GM21515 (cell line): ENCODE data around the gene RALGPS2.
"Not testable (repeated sequence)": the region's sequence is repeated elsewhere in the genome, so short reads cannot be mapped to it uniquely, and the experiment has no call there.

Source experiments
- ATAC-seq: cut with Tn5 transposase; IDR thresholded peaks from one replicate; pipeline ENCODE4 v1.9.1; 2021; ENCODE audit not compliant: unreplicated experiment

Gene RALGPS2

DNA sequence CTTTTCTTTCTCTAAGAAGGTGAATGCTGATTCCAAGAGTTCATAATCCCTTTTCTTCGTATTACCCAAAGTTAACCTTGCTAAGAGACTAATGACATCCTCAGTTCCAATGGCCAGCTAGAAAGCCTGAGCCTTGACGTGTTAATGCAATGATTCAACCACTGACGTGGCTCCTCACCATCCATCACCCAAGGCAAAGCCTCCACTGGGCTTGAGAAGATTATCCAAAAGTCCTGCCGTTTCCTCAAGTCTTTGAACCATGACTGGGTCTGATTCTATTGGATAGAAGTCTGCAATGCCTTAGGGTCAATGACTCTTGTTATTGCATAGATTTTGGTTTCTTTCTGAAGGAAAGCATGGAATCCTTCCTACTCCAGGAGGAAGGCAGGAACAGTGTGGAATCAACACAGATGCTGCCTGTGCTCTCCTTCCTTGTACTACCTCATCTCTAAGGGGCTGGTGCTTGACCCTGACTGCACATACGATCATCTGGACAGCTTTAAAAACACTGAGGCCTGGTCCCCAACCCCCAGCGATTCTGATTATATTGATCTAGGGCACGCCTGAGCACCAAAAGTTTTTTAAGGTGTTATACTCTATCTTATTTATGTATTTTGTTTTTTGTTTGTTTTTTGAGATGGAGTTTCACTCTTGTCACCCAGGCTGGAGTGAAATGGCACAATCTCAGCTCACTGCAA lies 215.2 kb downstream of the RALGPS2 start:
- no peak for ATAC-seq

GRCh38 chr1:178941261-178941689 lies 216.2 kb downstream of the RALGPS2 start:
- no peak for ATAC-seq

- ATAC-seq: no peak
Observed at GRCh38 chr1:178941849-178942248, 216.8 kb downstream of the RALGPS2 start.

- ATAC-seq: no peak
Observed at GRCh38 chr1:178942285-178943198, 217.5 kb downstream of the RALGPS2 start.

DNA sequence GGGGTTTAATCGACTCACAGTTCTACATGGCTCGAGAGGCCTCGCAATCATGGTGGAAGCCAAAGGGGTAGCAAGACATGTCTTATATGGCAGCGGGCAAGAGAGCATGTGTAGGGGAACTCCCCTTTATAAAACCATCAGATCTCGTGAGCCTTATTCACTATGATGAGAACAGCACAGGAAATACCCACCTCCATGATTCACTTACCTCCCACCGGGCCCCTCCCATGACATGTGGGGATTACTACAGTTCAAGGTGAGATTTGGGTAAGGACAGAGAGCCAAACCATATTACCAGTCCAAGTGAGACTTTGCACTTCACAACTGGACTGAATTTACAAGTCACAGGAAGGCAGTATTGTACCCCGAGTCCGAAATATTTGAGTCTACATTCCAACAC lies 219.7 kb downstream of the RALGPS2 start:
- no peak for ATAC-seq

DNA sequence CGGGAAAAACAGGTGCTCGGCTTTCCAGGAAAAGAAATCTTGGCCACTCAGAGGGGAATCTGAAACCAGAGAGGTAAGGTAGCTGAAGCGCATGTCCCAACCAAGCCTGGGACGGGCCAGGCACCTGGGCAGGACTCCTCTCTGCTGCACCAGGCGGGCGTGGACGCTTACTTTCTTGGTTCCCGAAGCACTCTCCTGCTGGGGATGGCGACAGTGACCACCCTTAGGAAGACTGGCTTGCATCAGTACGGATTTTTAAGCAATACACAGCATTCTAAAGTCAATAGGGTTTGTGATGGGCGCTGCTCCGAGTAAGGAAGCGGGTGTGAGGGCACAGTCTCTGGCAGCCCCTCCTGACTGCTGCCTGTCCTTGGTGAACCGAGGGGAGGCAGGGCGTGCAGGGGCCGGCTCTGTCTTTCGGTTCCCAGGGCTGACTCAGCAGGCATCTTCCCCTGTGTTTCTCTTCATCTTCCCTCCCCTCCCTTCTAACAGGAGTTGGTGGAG lies 220.8 kb downstream of the RALGPS2 start:
- ATAC-seq: no peak

DNA sequence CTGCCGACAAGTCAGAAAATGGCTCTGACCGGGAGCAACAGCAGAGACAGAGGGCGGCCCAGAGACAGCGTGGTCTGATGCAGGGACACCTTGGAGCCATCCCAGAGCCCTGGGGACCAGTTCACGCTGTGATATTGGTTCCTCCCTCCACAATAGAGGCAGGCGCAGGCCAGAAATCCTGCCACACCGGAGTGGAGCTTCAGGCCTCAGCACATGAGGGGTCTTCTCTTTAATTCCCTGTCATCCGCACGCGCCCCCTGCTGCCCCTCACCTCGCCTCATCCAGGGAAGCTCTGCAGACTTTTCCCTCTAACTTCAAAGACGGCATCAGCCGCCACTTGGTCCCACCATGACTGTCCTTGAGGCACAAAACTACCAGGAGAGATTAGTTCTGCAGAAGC lies 221.4 kb downstream of the RALGPS2 start:
- ATAC-seq: no peak

GRCh38 chr1:178946855-178947676 lies 222.0 kb downstream of the RALGPS2 start:
- ATAC-seq: no peak

DNA sequence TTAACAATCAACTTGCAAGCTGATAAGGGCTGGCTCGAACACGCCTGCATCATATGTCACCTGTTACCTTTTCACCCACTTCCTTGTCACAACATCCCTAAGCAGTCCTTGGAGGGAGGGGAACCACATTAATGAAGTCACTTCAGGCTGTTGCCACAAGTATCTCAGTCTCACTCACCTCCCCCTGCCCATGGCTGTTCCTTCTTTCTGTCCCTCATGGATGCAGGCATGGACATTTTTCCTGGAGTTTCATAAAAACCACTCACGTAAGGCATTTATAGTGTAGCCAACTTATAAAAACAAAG lies 222.6 kb downstream of the RALGPS2 start:
- ATAC-seq: no peak

DNA sequence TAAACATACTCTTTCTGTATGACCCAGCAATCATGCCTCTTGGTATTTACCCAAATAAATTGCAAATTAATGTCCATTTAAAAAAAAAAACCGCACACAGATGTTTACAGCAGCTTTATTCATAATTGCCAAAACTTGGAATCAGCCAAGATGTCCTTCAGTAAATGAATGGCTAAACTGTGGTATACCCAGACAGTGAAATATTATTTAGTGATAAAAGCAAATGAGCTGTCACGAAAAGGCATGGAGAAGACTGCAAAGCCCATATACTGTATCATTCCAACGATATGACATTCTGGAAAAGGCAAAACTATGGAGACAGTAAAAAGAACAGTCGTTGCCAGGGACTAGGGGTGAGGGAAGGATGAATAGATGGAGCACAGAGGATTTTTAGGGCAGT lies 223.6 kb downstream of the RALGPS2 start:
- no peak for ATAC-seq

- ATAC-seq: not testable (repeated sequence)
Observed at GRCh38 chr1:178949866-178950265, 224.8 kb downstream of the RALGPS2 start.

GRCh38 chr1:178951600-178951999 lies 226.6 kb downstream of the RALGPS2 start:
- no peak for ATAC-seq

GRCh38 chr1:178953034-178953433 lies 228.0 kb downstream of the RALGPS2 start:
- ATAC-seq: no peak

- no peak for ATAC-seq
Observed at GRCh38 chr1:178953538-178954324, 228.7 kb downstream of the RALGPS2 start.

DNA sequence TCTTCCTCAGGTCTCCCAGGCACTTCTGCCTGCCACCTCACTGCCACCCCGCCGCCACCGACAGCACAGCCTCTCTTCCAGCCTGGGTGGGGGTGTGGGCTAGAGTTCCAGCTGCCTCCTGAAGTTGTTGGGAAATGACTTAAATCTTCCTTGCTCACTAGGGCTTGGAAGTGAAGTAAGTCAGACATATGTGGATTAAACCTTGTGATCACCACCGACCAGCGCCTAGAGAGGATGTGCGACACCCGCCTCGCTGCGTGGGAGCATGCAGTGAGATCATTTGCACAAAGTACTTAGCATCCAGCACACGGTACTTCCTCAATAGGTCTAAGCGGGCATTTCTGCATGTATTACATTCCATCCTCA lies 229.3 kb downstream of the RALGPS2 start:
- ATAC-seq: no peak

DNA sequence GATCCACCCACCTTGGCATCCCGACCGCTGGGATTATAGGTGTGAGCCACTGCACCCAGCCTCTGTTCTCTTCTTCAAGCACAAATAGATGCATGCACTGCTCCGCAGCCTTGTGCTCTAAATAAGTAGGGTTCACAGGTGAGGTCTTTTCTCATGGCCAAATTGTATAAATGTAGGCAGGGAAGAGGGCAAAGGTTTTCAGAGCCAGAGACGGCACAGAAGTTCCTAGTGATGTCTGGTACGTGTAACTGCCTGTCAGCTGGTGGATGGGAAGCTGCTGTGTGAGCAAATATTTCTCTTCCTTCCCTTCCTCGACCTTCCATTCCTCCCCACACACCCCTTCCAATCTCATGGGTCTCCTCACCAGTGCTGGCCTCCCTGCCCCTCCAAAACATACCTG lies 229.9 kb downstream of the RALGPS2 start:
- no peak for ATAC-seq

GRCh38 chr1:178955391-178955954 lies 230.4 kb downstream of the RALGPS2 start:
- no peak for ATAC-seq

- no peak for ATAC-seq
Observed at GRCh38 chr1:178958491-178958890, 233.4 kb downstream of the RALGPS2 start.

GRCh38 chr1:178959543-178960460 lies 234.8 kb downstream of the RALGPS2 start:
- no peak for ATAC-seq
